ENCODE results near the gene CIP2A.

DNA sequence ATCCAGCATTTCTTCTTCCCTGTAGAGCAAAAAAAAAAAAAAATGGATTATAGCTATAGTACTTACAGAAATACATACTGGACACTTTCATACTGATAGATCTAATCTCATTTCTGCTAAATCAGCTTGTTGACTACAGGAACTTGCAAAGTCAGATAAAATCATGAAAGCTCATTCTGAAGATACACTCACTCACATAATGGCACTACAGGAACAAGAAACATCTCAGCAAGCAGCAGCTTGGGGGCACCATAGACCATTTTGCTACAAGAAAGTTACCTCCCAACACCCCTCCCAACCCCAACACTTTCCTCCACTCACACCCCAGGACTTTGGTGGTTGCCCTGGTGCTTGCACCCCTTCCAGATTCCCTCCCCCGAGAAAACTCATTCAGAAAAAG is 83.4 kb downstream of the CIP2A start:
- TF ChIP-seq, protein P1, sequence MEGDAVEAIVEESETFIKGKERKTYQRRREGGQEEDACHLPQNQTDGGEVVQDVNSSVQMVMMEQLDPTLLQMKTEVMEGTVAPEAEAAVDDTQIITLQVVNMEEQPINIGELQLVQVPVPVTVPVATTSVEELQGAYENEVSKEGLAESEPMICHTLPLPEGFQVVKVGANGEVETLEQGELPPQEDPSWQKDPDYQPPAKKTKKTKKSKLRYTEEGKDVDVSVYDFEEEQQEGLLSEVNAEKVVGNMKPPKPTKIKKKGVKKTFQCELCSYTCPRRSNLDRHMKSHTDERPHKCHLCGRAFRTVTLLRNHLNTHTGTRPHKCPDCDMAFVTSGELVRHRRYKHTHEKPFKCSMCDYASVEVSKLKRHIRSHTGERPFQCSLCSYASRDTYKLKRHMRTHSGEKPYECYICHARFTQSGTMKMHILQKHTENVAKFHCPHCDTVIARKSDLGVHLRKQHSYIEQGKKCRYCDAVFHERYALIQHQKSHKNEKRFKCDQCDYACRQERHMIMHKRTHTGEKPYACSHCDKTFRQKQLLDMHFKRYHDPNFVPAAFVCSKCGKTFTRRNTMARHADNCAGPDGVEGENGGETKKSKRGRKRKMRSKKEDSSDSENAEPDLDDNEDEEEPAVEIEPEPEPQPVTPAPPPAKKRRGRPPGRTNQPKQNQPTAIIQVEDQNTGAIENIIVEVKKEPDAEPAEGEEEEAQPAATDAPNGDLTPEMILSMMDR (conservative IDR thresholded peaks at IDR 0.05; ENCODE audit: low read depth, low read length), result no peak
- no peak for TF ChIP-seq RAD21 (IDR thresholded peaks at IDR 0.05; ENCODE audit: low read length)
